Calu3 (cell line): ENCODE results near the gene CARD10. TPM values are rescaled to one million over a fixed set of nuclear protein-coding genes. Genes with fewer than 3 reads are reported as not detected.

Experiments used
- BruUV-seq: library from RNA; stranded (reverse); fragments of 400-500 nt; replicated peaks from 2 replicates; lab custom pipeline; 2021; lab: Mats Ljungman, UMichigan
- CTCF ChIA-PET: fragments of 300-600 bp; sonication (Branson Sonifier 250); formaldehyde crosslinking; loops from one replicate; lab custom pipeline; 2022; ENCODE audit warnings: antibody characterized with exemption; lab: Charles Lee
- DNase-seq: peaks from one replicate; pipeline ENCODE4 v3.0.0; 2022
- H3K27ac Mint-ChIP-seq: one replicate; pipeline ENCODE4 v1.8.0; 2022; ENCODE audit warnings: mixed read lengths; ENCODE audit not compliant: unreplicated experiment
- H3K27me3 Mint-ChIP-seq: one replicate; pipeline ENCODE4 v1.8.0; 2022; ENCODE audit warnings: mixed read lengths; ENCODE audit not compliant: unreplicated experiment
- H3K36me3 Mint-ChIP-seq: one replicate; pipeline ENCODE4 v1.8.0; 2022; ENCODE audit warnings: mild to moderate bottlenecking, moderate library complexity, mixed read lengths; ENCODE audit not compliant: insufficient read depth, unreplicated experiment
- H3K4me1 Mint-ChIP-seq: one replicate; pipeline ENCODE4 v1.8.0; 2022; ENCODE audit warnings: mild to moderate bottlenecking, low read depth, mixed read lengths; ENCODE audit not compliant: unreplicated experiment
- H3K4me3 Mint-ChIP-seq: one replicate; pipeline ENCODE4 v1.8.0; 2022; ENCODE audit warnings: mild to moderate bottlenecking, low read depth, moderate library complexity, mixed read lengths; ENCODE audit not compliant: unreplicated experiment
- H3K9me3 Mint-ChIP-seq: one replicate; pipeline ENCODE4 v1.8.0; 2022; ENCODE audit warnings: low read depth, mixed read lengths; ENCODE audit not compliant: unreplicated experiment
- intact Hi-C: fragments of 100-400 bp; cut with micrococcal nuclease; formaldehyde crosslinking; loops from one replicate; pipeline ENCODE4 v1.10.0; 2022; ENCODE audit not compliant: unreplicated experiment
- total RNA-seq: library from RNA; stranded (reverse); gene quantifications from 2 replicates; pipeline ENCODE4 v1.2.3, GENCODE V29; 2022
- TF ChIP-seq, protein P1 (sequence below): fragments of 200-600 bp; IDR thresholded peaks from one replicate; pipeline ENCODE4 v1.8.0; 2022; ENCODE audit warnings: antibody characterized with exemption; ENCODE audit not compliant: unreplicated experiment

Gene CARD10
- total RNA-seq, 1 experiment from 2014 or later: 49.2 TPM

DNA sequence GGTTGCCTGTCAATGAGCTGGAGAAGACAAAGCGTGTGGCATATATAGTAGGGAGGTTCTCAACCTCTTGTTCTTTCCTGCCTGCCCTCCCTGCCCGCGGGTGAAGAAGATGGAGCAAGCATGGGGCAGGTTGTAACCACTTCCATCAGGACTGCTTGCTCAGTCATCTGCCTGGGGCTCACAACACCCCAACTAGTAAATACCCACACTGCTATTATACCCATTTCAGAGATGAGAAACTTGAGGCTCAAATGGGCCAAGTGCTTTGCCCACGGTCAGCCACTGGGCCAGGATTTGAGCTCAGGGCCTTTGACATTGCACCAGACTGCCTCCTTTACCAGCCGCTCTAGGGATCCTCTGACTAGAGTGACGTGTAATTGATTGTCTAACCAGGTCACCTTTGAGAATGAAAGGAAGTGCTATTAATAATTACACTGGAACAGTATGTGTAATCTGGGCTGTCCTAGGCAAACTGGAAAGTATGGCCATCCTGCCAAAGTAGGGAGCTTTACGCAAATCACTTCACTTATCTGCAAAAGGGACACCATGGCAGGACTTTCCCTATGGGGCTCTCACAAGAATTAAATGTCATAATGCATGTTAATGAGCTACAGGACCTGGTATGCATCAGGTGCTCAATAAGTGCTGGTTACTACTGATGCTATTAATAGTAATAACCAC lies 38.2 kb upstream of the CARD10 start:
- Mint-ChIP-seq H3K36me3 (peaks cover 63% of the 10 kb centered on the region), H3K27ac (peak overlapping the region; percentile 90), H3K4me3 (peak overlapping the region; percentile 36), H3K4me1 (peaks cover 59% of the 10 kb centered on the region), H3K9me3 (no peaks in the 10 kb centered on the region), H3K27me3 (no peaks in the 10 kb centered on the region)
- CTCF ChIA-PET: interaction anchor here (0.6 to 2.1 kb wide), 10 partner anchors 8 to 175 kb away, joined by 3 to 26 read pairs (median 7); no protein-coding TSS in a partner anchor
- no TSS peak for BruUV-seq
- DNase-seq: peak; percentile 60
- intact Hi-C loops: no loop called here
- TF ChIP-seq, protein P1, sequence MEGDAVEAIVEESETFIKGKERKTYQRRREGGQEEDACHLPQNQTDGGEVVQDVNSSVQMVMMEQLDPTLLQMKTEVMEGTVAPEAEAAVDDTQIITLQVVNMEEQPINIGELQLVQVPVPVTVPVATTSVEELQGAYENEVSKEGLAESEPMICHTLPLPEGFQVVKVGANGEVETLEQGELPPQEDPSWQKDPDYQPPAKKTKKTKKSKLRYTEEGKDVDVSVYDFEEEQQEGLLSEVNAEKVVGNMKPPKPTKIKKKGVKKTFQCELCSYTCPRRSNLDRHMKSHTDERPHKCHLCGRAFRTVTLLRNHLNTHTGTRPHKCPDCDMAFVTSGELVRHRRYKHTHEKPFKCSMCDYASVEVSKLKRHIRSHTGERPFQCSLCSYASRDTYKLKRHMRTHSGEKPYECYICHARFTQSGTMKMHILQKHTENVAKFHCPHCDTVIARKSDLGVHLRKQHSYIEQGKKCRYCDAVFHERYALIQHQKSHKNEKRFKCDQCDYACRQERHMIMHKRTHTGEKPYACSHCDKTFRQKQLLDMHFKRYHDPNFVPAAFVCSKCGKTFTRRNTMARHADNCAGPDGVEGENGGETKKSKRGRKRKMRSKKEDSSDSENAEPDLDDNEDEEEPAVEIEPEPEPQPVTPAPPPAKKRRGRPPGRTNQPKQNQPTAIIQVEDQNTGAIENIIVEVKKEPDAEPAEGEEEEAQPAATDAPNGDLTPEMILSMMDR: no peak

DNA sequence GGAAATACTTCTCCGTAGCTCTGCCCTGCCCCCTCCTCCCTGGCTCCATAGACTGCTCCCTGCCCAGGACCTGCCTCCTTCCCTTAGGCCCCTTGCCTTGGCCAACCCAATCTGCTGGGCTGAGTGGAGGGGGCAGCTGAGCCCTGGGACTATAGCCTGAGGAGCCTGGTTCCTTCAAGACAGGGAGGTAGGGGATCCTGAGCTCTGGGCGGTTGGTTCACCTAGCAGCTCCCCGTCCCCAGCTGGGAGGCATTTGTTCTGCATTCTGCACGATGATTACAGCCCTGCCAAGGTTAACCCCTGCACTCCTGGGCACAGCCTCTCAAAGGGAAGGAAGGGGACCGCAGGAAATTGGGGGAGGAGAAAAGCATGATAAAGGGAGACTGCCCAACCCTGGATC lies 37.5 kb upstream of the CARD10 start:
- DNase-seq: no peak
- H3K4me3 Mint-ChIP-seq: peak overlapping the region; percentile 36
- H3K36me3 Mint-ChIP-seq: peaks cover 56% of the 10 kb centered on the region
- no peaks in the 10 kb centered on the region for H3K27me3 Mint-ChIP-seq
- H3K27ac Mint-ChIP-seq: peak overlapping the region; percentile 90
- H3K4me1 Mint-ChIP-seq: peaks cover 53% of the 10 kb centered on the region
- H3K9me3 Mint-ChIP-seq: no peaks in the 10 kb centered on the region
- BruUV-seq: no TSS peak
- TF ChIP-seq, protein P1: no peak
- intact Hi-C loops: no loop called here
- CTCF ChIA-PET: interaction anchor here (0.7 to 2.1 kb wide), 3 partner anchors 10 to 15 kb away, joined by 3 to 26 read pairs (median 13); no protein-coding TSS in a partner anchor

DNA sequence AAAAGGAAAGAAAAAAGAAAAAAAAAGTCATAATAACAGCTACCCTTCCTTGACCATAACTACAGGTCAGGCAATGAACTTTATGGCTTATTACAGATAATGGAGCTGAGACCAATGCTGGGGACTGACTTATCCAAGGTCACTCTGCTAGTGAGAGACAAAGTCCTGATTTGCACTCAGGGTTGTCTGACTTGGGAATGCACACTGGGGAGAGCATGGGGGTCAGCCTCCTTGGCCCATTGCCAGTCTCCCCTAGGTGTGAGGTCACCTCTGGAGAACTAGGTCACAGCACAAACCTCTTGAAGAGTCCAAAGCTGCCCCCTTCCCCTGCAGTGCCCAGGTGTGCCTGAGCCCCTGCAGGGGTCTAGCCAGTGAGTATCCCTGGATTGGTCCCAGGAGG lies 35.8 kb upstream of the CARD10 start:
- no peak overlapping the region for H3K4me3 Mint-ChIP-seq
- H3K27ac Mint-ChIP-seq: no peak overlapping the region
- CTCF ChIA-PET: no interaction called here

DNA sequence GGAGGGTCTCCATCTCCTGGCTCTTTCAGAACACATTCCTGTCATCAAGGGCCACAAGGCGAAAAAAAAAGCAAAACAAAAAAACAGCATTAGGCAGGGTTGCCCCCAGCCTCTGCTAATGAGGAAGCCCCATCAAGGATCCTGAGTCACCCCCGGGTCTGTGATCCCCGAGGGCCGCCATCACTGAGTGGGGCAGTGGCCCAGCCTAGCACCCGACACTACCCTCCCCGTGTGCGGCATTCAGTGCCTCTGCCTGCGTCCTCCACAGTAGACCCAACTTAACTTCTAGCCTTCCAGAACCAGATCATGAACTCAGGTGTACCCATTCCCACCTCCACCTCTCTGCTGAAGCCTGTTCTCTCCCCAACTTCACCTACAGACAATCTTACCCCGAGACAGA lies 34.5 kb upstream of the CARD10 start:
- no TSS peak for BruUV-seq
- CTCF ChIA-PET: no interaction called here
- no peak overlapping the region for H3K4me3 Mint-ChIP-seq
- peaks cover 57% of the 10 kb centered on the region for H3K4me1 Mint-ChIP-seq
- intact Hi-C loops: no loop called here
- H3K27ac Mint-ChIP-seq: no peak overlapping the region
- no peaks in the 10 kb centered on the region for H3K27me3 Mint-ChIP-seq
- H3K36me3 Mint-ChIP-seq: peaks cover 27% of the 10 kb centered on the region
- no peaks in the 10 kb centered on the region for H3K9me3 Mint-ChIP-seq
- TF ChIP-seq, protein P1: no peak
- DNase-seq: no peak

More for the DNA sequence above, 35.8 kb upstream of the CARD10 start:
- H3K36me3 Mint-ChIP-seq: peaks cover 40% of the 10 kb centered on the region
- BruUV-seq: no TSS peak
- TF ChIP-seq, protein P1: no peak
- no peaks in the 10 kb centered on the region for H3K9me3 Mint-ChIP-seq
- peaks cover 61% of the 10 kb centered on the region for H3K4me1 Mint-ChIP-seq
- no peaks in the 10 kb centered on the region for H3K27me3 Mint-ChIP-seq
- intact Hi-C loops: no loop called here
- DNase-seq: no peak
